HG03354 (cell line): ENCODE measurements around the gene ERF.

Experiments
- ATAC-seq: cut with Tn5 transposase; IDR thresholded peaks from one replicate; pipeline ENCODE4 v1.9.1; 2021; ENCODE audit warnings: mild to moderate bottlenecking; ENCODE audit not compliant: unreplicated experiment, poor library complexity, severe bottlenecking

Gene ERF

DNA sequence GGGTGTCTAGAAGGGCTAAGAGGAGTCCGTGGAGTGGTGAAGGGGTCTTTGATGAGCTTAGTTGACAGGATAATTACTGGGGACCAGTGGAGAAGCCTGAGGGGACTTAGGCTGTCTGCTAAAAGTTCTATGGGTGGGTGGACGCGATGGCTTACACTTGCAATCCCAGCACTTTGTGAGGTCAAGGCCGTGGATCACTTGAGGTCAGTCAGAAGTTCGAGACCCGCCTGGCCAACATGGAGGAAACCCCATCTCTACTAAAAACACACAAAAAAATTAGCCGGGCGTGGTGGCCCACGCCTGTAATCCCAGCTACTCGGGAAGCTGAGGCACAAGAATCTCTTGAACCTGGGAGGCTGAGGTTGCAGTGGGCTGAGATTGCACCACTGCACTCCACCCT, 9.7 kb downstream of the ERF start:
- no peak for ATAC-seq

DNA sequence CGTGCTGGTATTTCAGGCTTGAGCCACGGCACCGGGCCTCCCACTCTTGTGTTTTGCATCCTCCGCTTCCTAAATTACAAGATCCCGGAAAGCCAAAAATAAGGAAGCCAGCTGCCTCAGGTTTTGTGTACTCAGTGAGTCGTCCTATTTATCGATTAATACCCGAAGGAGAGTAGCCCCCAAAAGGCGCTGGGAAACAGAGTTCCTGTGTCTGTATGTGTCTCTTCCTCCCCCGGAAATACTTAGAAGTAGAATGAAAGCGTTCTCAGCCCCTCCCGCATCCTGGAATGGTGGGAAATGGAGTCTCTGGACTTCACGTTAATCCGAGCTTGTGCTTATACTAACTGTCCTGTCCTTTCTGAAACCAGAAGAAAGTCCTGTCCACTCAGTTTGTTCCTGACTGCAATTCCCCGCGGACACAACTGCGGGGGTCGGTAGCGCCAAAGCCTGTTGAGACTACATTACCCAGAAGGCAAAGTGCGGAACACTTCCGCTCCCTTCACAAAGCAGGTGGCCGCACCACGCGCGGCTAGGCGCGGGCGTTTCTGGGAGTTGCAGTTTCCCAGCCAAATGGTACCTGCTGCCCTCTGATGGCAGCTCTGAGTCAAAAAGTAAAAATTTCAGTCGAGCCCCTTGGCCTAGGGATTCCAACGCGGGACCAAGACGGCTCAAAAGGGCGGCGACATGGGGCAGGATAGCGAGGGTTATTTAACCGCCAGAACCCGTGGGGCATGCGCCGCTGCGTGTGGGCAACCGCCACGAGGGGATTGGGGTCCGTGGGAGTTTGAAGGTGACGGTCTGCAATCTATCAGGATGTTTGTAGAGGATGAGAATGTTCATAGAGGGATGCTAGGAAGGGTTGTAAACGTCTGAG, 10.3 kb downstream of the ERF start:
- peak; percentile 42 for ATAC-seq

DNA sequence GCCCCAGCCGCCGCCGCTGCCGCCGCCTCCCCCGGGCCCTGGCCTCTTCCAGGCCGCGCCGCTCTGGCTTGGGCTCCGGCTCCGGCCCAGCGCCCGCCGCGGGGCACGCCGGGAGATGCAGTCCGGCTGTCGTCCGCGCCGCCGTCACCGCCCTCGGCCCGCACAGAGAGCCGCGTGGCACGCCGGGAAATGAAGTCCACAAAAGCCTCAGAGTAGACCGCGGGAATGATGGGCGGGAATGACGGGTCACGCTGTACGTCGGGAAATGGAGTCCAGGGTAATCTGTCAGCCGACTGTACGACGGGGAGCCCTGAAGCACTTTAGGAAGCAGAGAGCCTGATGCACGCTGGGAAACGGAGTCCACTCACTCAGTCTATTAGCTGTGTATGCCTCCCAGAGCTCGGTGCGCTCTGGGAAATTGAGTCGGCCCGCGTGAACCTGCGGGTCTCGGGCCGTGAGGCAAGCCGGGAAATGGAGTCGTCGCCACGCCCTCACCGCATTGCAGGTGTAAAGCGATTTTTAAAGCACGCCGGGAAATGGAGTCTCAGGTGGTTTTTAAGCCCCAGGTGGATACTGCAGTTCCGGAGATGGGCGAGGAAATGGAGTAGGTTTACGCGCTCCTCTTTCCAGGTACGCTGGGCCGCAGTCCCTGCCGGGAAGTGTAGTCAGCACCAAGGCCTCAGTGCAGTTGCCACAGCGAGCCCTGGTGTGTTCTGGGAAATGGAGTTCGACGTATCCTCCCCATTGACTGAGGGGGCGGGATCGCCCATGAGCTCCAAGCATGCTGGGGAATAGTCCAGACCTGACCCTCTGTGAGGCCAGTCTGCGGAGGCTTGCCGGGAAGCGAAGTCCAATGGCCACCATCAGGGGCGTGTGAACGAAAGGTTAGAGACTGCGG, 12.2 kb downstream of the ERF start, which contains the start of gene GSK3A:
TSS of gene GSK3A (minus strand) at position 91 of the 898 bp plus-strand sequence. CDS start 137 bp downstream, outside the sequence.
- peak; percentile 73 for ATAC-seq

DNA sequence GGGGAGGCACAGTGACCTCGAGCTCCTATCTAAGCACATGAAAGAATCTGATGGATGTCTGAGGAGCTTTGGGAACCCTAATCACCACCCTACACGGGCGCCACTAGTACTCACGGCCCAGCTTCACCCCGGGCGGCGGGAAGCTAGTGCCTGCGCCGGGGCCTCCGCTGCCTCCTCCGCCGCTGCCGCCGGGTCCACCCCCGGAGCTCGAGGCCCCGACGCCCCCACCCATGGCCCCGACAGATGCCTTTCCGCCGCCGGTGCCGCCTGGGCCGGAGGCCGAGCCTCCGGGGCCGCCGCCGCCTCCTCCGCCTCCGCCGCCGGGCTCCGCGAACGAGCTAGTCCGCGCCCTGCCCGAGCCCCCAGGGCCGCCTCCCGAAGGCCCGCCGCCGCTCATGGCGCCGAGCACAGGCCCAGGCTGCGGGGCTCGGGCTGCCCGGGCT, 12.8 kb downstream of the ERF start:
- ATAC-seq, result peak; percentile 3

DNA sequence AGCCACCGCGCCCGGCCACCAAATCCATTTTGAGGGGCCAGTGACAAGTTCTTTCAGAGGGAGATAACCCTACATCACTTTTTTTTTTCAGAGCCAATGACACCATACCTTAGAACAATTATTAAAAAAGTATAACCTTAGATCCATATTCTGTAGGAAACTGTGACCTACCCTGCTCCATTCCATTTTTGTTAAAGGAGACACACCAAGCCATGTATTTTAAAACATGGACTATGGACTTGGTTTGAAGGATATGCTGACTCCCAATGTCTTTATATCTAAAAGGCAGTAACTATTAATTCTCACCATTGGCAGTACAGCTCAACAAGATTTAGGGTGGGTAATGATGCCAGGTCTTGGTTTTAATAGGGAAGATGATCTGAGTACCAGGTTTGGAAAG, 13.6 kb downstream of the ERF start:
- no peak for ATAC-seq

DNA sequence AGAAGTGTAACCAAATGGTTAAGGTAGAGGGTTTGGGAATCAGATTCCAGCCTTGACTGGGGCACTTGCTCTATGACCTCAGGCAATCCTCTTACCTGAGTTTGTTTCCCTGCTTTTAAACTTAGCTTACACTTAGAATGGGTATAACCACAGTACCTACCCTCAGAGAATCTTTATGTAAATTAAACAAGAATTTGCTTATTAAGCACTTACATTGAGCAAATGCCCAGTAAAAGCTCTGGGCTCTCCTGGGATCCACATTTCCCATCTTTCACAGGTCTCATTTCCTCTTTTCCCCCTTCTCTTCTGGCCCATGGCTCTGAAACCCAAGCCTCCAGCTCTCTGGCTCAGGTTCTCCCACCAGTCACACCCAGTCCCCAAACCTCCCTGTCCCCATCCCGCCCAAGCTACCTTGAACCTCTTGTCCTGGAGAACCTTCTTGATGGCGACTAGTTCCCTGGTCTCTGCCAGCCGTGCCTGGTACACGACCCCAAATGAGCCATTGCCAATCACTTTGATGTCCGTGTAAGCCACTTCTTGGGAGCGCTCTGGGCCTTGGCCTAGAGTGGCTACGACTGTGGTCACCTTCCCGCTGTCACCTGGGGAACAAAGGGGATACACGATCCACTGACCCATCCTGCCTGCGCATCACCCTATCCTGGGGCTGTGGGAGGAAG, 15.2 kb downstream of the ERF start:
- ATAC-seq, result no peak

DNA sequence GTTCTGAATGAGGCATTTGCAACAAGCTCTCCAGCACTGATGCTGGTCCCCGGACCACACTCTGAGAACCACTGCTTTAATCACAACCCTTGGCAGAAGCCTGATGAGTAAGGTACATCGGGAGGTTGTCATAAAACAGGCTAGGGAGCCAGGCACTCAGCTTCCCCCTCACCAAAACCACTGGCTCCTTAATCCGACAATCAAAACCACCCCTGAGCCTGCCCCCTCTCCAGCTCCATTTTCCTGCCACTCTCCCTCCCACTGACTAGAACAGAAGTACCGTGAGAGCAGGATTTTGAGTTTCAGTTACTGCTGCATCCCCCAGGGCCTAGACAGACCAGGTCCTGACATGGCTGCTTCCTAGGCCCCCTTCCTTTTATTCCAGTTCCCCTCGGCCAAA, 19.7 kb downstream of the ERF start:
- no peak for ATAC-seq

DNA sequence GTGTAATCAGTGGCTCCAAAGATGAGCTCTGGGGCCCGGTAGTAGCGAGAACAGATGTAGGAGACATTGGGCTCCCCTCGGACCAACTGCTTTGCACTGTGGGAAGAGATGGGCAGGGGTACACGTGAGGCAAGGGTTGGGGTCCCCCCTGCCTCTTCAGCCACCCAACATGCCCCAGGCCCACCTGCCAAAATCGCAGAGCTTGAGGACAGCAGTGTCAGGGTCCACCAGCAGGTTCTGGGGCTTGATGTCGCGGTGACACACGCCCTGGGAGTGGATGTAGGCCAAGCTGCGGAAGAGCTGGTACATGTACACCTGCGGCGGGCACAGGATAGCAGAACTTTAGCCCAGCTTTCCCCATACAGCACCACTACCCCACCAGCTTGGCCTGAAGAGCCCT, 20.6 kb downstream of the ERF start:
- no peak for ATAC-seq

DNA sequence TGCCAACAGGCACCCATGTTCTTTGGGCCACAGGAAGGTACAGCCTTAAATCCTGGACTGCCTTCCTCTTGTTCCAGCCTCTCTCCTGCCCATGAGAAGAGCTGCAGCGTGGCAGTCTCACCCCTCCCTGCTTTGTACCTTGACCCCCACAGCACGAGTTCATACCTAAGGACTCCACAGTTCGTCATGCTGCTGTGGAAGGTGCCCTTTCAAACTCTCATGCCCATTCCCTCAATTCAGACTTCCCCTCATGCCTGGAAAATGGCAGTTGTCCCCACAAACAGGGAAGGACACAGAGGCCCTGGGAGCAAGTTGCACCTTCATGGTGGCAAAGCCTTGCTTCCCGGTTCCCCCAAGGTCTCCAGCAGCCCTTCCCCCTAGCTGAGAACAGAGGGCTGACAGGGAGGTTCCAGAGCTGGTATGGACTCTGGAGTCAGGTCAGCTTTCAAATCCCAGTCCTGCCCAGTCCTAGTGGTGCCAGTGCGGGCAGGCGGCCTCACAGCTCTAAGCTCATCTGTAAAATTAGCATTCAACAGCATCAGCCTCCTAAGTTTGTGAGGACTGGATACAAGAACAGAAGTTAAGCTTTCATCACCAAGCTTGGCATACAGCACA, 21.1 kb downstream of the ERF start:
- ATAC-seq, result no peak

DNA sequence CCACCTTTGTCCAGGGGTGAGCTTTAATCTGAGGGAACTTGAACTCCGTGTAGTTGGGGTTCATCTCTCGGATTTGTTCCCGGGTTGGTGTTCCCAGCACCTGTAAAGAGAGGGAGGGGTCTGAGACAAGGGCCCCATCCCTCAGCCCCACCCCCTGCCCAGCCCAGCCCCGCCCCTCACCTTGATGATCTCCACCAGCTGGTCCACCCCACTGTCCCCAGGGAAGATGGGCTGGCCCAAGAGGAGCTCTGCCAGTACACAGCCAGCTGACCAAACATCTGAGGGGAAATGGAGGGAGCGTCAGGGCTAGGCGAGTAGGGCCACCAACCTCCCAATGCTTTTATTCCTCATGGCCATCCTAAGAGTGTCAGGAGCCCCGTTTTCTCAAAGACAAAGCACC, 21.8 kb downstream of the ERF start:
- ATAC-seq, result no peak

DNA sequence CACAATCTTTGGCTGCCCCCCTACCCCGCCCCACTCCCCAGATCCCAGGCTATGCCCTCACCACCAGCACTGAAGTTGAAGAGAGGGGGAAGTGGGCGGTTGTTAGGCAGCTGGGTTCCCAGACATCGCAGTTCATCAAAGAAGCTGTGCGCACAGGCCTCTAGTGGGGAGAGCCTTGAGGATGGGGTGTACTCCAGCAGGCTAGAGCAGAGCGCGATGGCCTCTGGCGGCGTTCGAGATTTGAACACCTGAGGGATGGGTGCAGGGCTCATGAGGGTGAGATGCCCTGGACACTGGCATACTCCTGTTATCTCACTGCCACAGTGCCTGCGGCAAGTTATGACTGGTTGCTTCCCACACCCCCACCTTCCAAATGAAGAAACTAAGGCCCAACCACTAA, 22.5 kb downstream of the ERF start:
- no peak for ATAC-seq

DNA sequence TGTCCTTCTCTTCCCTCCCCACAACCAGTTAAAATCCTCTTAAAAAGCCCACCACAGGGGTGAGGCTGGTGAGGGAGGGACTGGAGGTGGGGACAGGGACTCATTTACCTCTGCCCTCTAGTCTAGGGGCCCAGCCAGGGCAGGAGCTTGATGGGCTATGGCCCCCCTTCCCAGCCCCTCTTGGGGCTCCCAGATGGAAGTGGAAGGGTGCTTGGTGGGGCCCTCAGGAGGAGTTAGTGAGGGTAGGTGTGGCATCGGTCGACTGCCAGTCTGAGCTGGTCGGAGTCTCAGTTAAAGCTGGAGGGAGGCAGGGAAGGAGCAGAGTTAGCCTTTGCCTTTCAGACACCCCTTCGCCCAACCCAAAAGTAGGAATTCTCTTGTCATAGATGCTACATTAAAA, 24.4 kb downstream of the ERF start:
- no peak for ATAC-seq

DNA sequence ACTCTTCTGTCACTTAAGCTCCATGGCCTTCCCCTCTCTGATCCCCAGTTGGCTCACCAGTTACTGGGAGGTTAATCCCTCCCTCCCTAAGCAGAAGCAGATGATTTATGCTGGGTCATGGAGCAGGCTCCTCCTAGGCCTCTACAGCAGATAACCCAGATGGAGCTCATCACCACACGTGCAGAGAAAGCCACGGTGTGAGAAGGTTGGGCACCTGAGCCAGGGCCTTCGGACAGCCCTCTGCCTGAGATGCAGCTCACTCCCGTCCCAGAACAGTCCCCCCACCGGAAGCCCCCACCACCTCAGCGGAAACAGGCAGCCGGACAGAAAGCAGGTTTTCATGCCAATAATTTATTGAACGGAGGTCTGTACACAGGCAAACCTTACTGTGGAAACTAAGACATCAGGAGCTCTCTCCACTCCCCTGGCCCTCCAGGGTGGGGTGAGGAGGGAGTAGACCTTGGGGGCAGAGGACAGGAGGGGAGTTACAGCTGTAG, 25.0 kb downstream of the ERF start:
- ATAC-seq, result no peak

DNA sequence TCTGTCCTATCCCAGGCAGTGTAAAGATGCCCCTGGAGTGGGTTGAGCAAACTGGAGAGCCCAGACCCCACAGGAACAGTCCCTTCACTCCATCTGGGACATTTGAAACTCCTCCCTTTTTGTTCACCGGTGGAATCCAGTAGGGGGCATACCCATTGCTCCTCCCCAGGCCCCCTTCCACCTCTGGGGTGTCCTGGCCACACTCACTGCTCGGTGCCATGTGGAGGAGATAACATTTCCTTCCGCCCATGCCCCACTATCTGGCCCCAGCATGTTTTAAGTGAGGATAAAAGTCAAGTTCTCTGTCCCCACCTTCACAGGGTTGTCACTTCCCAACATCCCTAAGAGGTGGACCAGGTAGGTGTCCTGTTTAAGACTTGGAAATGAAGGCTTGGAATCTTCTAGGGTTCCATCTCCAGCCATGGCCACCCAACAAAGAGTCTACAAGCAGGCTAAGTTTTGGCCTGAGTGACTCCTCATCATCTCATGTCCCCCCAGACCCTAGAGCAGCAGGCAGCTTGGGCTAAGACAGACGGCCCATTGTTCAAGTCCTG, 25.6 kb downstream of the ERF start:
- no peak for ATAC-seq

DNA sequence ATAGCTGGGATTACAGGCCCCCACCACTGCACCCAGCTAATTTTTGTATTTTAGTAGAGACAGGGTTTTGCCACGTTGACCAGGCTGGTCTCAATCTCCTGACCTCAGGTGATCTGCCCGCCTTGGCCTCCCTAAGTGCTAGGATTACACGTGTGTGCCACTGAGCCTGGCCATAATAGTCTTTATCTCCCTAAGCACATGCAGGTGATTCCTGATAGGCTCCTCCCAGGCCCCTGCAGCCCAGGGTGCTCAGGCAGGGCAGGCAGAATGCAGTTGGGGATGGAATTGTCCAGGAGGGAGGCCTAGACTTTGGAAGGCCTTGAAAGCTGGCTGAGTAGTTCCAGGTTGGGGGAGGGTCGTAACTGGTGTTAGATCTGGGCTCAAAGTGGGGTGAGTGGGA, 26.3 kb downstream of the ERF start:
- no peak for ATAC-seq

DNA sequence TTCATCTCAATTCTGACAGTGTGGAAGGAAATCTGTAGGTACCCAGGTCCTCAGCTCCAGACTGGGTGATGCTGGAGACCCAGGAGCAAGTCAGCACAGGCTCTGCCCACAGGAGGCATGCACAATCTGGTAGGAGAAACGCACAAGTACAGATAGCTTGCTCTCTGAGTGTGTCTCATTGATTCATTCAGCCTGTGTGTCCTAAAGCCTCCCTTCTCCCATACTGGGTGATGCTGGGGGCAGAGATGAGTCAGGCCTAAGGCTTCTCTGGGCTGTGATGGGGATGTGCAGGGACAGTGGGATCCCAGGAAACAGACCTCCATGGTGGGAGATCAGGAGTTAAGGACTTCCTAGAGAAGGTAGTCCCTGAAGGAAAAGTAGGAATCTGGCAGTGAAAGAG, 28.0 kb downstream of the ERF start:
- ATAC-seq, result no peak

DNA sequence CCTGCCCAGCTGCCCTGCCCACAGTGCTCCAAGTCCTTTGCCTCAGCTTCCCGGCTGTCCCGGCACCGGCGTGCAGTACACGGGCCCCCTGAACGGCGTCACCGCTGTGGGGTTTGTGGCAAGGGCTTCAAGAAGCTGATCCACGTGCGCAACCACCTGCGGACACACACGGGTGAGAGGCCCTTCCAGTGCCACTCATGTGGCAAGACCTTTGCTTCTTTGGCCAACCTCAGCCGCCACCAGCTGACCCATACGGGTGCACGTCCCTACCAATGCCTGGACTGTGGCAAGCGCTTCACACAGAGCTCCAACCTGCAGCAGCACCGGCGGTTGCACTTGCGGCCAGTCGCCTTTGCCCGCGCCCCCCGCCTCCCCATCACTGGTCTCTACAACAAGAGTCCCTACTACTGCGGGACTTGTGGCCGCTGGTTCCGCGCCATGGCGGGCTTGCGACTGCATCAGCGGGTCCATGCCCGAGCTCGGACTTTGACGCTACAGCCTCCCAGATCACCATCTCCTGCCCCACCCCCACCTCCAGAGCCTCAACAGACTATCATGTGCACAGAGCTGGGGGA, 29.1 kb downstream of the ERF start:
- no peak for ATAC-seq

DNA sequence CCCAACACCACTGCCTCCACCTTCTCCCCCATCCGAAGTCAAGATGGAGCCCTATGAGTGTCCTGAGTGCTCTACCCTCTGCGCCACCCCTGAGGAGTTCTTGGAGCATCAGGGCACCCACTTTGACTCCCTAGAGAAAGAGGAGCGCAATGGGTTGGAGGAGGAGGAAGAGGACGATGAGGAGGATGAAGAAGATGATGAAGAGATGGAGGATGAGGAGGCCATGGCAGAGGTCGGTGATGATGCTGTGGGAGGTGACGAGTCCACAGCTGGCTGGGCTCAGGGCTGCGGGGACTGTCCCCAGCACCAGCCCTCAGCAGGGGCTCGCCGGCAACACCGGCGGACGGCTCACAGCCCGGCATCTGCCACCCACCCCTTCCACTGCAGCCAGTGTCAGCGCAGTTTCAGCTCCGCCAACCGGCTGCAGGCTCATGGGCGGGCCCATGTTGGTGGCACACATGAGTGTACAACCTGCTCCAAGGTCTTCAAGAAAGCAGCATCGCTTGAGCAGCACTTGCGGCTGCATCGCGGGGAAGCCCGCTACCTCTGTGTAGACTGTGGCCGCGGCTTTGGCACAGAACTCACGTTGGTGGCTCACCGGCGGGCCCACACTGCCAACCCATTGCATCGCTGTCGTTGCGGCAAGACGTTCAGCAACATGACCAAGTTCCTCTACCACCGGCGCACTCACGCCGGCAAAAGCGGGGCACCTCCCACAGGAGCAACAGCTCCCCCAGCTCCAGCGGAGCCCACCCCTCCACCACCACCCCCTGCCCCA, 29.8 kb downstream of the ERF start:
- no peak for ATAC-seq
